ENCODE data around the gene PATE4.

Gene PATE4

DNA sequence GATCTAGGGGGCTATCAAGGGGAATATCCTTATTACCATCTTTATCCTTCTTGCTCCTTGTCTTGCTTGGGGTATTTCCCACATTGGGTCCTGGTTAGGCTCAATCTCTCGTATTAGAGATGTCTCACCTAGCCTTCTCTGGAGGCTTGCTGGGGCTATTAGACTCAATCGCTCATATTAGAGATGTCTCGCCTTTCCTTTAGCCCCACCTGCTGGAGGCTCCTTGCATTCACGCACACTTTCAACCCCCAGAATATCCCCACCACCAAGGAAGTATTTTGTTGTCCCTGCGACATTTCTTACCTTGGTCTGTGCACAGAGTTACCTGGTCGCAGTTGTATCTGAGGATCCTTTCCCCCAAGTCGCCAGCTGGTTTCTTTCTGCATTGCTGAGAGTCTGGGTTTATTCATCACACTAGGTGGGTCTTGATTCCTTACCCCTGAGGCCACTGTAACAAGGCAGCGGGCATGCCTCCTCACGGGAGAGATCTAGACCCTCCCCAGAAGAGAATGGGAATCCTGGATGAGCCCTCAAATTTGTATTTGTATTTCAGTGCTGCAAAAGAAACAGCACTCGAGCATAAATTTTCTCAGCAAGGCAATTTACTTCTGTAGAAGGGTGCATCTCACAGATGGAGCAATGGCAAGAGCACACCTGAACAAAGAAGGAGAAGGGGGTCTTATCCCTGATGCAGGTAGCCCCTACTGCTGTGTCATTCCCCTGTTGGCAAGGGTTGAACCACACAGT, 38.4 kb downstream of the PATE4 start:
- DNase-seq (ENCODE audit: low read depth): peak; percentile 9
- H3K4me3 ChIP-seq (ENCODE audit: low read depth, low read length): no peak overlapping the region
- in situ Hi-C loops (cut with HindIII; ENCODE audit: low sequenced_read_pairs): no loop called here
- peak; percentile 70 for TF ChIP-seq CTCF (IDR thresholded peaks at IDR 0.05; ENCODE audit: low read depth, low read length, missing control alignments)

DNA sequence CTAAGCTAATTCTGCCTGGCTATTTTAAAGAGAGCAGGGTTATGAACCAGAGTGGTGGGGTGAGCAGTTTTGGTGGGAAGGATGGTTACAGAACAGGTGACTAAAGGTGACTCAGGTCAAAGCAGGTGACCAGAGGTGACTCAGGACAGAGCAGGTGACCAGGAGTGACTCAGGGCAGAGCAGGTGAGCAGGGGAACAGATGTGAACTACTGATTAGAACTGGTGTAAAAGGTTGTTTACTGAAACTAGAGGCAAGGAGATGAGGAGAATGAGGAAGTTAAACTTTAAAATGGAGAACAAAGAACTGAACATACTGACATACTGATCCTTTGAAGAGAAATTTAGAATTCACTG, 39.0 kb downstream of the PATE4 start:
- in situ Hi-C loops (cut with HindIII; ENCODE audit: low sequenced_read_pairs): no loop called here

GRCh38 chr11:125873881-125874555, 40.9 kb downstream of the PATE4 start:
- in situ Hi-C loops (cut with HindIII; ENCODE audit: low sequenced_read_pairs): no loop called here
- no peak for TF ChIP-seq CTCF (IDR thresholded peaks at IDR 0.05; ENCODE audit: low read depth, low read length, missing control alignments)
- DNase-seq (ENCODE audit: low read depth): no peak
- H3K4me3 ChIP-seq (ENCODE audit: low read depth, low read length): no peak overlapping the region

More for the DNA sequence above, 39.0 kb downstream of the PATE4 start:
- no peak overlapping the region for H3K4me3 ChIP-seq (ENCODE audit: low read depth, low read length)
- no peak for TF ChIP-seq CTCF (IDR thresholded peaks at IDR 0.05; ENCODE audit: low read depth, low read length, missing control alignments)
- DNase-seq (ENCODE audit: low read depth): no peak

GRCh38 chr11:125874556-125875124, 41.5 kb downstream of the PATE4 start:
- peak; percentile 53 for DNase-seq (ENCODE audit: low read depth)
- TF ChIP-seq CTCF (IDR thresholded peaks at IDR 0.05; ENCODE audit: low read depth, low read length, missing control alignments): peak; percentile 85
- in situ Hi-C loops (cut with HindIII; ENCODE audit: low sequenced_read_pairs): no loop called here
- no peak overlapping the region for H3K4me3 ChIP-seq (ENCODE audit: low read depth, low read length)

- no peak overlapping the region for H3K4me3 ChIP-seq (ENCODE audit: low read depth, low read length)
- no peak for TF ChIP-seq CTCF (IDR thresholded peaks at IDR 0.05; ENCODE audit: low read depth, low read length, missing control alignments)
- in situ Hi-C loops (cut with HindIII; ENCODE audit: low sequenced_read_pairs): no loop called here
- no peak for DNase-seq (ENCODE audit: low read depth)
Measured at GRCh38 chr11:125881291-125881690, 48.2 kb downstream of the PATE4 start.

GRCh38 chr11:125883375-125883774, 50.3 kb downstream of the PATE4 start:
- TF ChIP-seq CTCF (IDR thresholded peaks at IDR 0.05; ENCODE audit: low read depth, low read length, missing control alignments): no peak
- DNase-seq (ENCODE audit: low read depth): no peak
- in situ Hi-C loops (cut with HindIII; ENCODE audit: low sequenced_read_pairs): no loop called here
- no peak overlapping the region for H3K4me3 ChIP-seq (ENCODE audit: low read depth, low read length)
